ENCODE data around the gene PODNL1.

DNA sequence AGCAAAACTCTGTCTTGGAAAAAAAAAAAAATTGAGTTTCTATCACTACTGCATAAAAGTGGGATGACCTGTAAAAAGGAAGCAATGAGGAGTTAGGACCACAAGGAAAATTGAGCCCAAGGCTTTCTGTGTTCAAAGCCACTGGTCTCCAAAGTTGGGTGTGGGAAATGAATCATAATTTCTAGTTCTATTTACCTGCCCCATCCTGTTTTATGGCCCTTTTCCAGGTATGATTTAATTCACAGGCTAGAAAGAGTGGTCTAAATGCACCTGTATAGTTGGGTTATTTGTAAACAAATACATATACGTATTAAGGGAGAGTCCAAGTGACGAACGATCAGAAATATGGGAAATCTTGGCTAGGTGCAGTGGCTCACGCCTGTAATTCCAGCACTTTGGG is 8.2 kb upstream of the PODNL1 start:
- TF ChIP-seq, protein P1, sequence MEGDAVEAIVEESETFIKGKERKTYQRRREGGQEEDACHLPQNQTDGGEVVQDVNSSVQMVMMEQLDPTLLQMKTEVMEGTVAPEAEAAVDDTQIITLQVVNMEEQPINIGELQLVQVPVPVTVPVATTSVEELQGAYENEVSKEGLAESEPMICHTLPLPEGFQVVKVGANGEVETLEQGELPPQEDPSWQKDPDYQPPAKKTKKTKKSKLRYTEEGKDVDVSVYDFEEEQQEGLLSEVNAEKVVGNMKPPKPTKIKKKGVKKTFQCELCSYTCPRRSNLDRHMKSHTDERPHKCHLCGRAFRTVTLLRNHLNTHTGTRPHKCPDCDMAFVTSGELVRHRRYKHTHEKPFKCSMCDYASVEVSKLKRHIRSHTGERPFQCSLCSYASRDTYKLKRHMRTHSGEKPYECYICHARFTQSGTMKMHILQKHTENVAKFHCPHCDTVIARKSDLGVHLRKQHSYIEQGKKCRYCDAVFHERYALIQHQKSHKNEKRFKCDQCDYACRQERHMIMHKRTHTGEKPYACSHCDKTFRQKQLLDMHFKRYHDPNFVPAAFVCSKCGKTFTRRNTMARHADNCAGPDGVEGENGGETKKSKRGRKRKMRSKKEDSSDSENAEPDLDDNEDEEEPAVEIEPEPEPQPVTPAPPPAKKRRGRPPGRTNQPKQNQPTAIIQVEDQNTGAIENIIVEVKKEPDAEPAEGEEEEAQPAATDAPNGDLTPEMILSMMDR (IDR thresholded peaks at IDR 0.05): no peak
- TF ChIP-seq POLR2A (IDR thresholded peaks at IDR 0.05): no peak
